Stimulated activated CD4-positive, alpha-beta T cell treated with anti-CD3 and anti-CD28 coated beads, Interleukin-1b, Interleukin-23, amount 100 ng/mL, for 48 hours (primary cell): Measurements from ENCODE around the gene UBXN6.

Source experiments
- DNase-seq: peaks from one replicate; pipeline ENCODE4 v3.0.0-alpha.2; 2020

Gene UBXN6

DNA sequence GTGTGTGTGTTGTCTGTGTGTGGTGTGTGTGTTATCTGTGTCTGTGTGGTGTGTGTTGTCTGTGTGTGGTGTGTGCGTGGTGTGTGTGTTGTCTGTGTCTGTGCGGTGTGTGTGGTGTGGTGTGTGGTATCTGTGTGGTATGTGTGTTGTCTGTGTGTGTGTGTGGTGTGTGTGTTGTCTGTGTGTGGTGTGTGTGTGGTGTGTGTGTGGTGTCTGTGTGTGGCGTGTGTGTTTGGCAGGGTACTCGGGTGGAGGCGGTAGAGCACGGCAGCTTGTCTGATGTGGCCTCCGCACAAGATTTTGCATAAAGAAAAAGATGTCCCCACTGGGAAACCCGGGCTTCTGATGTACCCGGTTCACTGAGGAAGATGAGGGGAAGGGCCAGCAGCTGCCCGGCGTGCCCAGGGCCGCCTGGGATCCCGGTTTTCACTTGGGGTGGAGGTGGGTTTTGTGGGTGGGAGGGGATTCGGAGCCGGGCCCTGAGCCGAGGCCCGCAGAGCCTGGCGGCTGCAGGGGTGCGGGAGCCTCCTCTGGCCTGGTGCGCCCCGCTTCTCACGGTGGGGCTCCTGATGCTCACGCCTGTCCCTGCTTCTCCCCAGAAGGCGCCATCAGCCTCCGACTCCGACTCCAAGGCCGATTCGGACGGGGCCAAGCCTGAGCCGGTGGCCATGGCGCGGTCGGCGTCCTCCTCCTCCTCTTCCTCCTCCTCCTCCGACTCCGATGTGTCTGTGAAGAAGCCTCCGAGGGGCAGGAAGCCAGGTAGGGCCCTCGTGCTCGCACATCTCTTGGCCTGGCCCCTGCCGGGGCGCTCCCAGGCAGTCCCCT lies 35.7 kb upstream of the UBXN6 start:
- no peak for DNase-seq

- no peak for DNase-seq
Measured at GRCh38 chr19:4492337-4493103, 34.9 kb upstream of the UBXN6 start.

GRCh38 chr19:4491446-4491845 lies 33.9 kb upstream of the UBXN6 start:
- DNase-seq, result no peak

GRCh38 chr19:4488496-4488895 lies 30.9 kb upstream of the UBXN6 start:
- DNase-seq, result no peak

GRCh38 chr19:4487572-4487971 lies 30.0 kb upstream of the UBXN6 start:
- no peak for DNase-seq

- no peak for DNase-seq
Measured at GRCh38 chr19:4483385-4483784, 25.8 kb upstream of the UBXN6 start.

GRCh38 chr19:4482721-4483364 lies 25.2 kb upstream of the UBXN6 start:
- DNase-seq, result no peak

DNA sequence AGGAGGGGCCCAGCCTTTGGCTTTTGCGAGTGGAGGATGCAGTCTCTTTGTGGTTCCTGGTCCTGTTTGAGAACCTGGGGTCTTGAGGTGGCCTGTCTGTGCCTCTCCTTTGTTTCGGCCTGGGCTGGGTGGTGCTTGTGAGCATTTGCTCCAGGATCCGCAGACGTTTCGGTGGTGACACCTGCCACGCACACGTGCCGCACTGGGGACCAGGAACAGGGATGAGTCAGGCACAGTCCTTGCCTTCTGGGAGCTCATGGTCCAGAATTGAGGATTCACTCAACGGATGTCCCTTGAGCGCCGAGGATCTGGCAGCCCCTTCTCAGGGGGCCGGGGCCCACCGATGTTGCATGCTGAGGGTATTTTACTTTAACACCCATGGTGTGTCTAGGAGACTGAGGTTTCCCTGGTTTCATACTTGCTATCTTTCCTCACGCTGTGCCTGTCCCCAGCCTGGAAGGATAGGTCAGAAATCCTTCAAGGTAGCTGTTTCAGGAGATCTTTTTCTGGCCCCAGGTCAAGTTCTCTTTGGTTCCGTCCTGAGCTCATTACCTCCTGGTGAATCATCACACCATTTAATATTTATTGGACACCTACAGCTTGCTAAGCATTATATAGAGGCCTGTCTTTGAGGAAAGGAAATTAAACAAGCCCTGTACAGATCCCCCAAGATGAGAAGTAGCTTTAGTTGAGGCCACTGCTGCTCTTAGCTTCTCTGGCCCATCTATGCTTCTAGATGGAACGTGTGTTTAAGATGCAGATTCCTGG lies 19.6 kb upstream of the UBXN6 start:
- DNase-seq, result no peak

DNA sequence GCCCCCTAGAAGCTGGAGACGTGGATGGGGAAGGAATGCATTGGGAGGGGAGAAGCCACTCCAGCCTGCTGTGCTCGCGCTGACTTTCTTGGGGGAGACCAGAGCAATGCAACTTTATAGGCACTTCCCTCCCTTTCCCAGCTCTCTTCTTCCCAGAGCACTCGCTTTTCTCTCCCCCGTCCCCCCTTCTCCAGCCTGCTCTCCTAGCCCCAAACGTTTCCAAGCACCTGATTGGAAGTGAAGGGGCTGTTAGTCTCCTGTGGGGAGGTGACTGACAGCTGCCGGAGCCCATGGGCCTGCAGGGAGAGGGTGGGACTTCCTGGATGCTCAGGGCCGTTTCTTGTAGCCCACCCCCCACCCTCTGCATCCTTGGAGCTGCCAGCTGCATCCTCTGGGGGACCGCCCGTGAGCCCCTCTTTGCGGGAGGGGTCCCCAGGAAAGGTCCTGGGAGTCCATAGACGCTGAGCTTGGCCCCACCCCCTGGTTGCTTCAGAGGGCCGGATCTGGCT lies 17.0 kb upstream of the UBXN6 start:
- DNase-seq, result peak; percentile 35

- no peak for DNase-seq
Measured at GRCh38 chr19:4473763-4474513, 16.3 kb upstream of the UBXN6 start.

DNA sequence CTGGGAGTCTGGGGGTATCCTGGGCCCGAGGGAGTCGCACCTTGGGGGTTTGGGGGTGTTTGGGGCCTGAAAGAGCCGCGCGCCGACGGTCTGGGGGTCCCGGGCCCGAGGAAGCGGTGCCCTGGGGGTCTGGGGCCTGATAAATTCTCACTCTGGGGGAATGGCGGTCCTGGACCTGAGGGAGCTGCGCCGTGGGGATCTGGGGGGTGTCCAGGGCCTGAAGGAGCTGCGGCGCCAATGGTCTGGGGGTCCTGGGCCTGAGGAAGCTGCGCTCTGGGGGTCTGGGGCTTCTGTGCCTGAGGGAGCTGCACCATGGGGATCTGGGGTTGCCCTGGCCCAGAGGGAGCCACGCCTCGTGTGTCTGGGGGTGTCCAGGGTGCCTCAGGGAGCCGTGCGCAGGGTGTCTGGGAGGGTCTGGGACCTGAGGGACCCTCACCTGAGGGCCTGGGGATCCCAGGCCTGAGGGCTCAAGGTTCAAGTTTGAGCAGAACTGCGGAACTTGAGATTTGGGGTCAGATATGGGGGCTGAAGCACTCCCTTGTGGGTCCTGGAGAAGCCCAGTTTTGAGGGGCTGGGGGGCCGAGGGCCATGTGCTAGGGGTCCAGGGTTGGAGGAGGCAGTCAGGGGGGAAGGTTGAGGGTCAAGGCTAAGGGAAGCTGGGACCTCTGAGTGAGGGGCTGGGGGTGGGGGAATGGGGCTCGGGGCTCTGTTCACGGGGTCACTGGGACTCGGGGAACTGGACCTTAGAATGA lies 15.6 kb upstream of the UBXN6 start:
- DNase-seq, result no peak

DNA sequence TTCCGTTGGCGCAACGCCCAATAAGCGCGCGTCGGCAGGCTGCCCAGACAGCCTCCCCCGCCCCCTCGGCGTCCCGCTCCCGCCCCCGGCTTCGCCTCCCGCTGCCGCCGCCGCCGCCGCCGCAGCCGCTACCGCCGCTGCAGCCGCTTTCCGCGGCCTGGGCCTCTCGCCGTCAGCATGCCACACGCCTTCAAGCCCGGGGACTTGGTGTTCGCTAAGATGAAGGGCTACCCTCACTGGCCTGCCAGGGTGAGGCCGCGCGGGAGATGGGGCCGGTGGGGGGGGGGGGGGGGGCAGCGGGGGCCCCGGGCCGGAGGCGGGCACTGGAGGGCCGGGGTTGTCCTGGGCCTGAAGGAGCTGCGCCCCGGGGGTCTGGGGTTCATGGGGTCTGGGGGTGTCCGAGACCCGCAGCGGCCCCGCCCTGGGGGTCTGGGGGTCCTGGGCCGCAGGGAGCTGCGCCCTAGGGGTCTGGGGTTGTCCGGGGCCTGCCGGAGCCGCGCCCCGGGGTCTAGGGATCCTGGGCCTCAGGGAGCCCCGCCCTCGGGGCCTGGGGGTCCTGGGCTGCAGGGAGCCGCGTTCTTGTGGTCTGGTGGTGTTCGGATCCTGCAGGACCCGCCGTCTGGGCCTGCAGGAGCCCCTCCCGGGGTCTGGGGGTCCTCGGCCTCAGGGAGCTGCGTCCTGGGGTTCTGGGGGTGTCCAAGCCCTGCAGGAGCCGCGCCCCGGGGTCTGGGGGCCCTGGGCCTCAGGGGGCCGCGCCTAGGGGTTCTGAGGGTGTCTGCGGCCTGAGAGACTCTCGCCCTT lies 14.8 kb upstream of the UBXN6 start, which contains the start of gene HDGFL2:
Gene HDGFL2, plus strand, starts transcription at position 124 of the 801 bp plus-strand sequence. Its CDS starts 54 bp downstream, at position 178.
- no peak for DNase-seq

GRCh38 chr19:4471403-4472173 lies 14.0 kb upstream of the UBXN6 start:
- peak; percentile 99 for DNase-seq

- no peak for DNase-seq
Measured at GRCh38 chr19:4467835-4468234, 10.2 kb upstream of the UBXN6 start.

GRCh38 chr19:4464815-4465581 lies 7.4 kb upstream of the UBXN6 start:
- DNase-seq, result no peak

GRCh38 chr19:4456843-4457653 lies 546 bp downstream of the UBXN6 start:
- DNase-seq, result peak; percentile 27

DNA sequence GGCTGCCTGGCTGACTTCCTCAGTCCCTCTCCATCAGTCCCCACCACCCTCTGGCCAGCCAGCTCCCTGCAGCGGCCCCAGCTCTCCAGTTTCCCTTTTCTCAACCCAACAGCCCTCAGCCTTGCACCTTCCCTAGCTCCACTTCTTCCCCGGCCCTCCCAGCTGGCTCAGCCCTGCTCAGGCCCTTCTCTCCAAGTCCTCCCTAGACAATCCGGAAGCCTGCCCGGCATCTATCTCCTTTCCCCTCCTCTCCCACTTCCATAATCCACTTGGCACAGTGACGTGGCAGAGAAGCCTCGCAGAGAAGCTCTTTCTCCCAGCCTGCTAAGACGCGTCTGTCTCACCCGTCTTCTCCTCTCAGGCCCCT lies 1.1 kb downstream of the UBXN6 start:
- no peak for DNase-seq
